Measurements from ENCODE around the gene CD74. TPM values are rescaled to one million over a fixed set of nuclear protein-coding genes. Genes with fewer than 3 reads are reported as not detected.

The CD74 gene
- total and polyA plus RNA-seq, 2 of the 8 experiments (the other 6 are each of a cell fraction or from before 2014, with no cell fraction given): 45.9 to 61.0 TPM

DNA sequence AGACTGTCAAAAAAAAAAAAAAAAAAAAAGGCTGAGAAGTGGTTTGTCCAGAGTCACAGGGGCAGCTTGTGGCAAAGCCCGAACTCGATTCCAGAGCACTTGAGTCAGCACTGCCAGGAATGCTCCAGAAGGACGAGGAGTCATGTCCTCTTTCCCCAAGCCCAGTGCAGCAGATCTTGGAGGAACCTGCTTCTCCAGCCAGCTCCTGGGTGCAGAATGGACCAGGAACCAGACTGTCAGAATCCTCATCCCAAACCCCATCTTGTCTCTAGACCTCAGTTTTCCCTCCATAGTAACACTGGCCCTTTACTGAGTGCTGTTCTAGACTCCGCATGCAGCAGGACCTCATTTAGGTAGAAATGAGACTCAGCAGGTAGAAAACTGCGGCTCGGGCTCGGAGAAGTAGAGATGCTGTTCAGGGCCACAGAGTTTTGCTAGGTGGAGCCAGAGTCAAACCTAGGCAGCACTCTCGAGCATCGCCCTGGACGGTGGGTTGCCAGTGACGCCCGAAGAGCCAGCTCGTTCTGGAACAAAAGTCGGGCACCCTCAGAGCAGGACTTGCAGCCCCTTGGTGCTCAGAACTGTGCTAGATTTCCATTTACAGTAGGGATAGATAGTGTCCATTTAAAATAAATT lies 15.4 kb downstream of the CD74 start:
- Histone ChIP-seq H2BK120ac (replicated peaks; ENCODE audit: low read depth, low read length) (no peak overlapping the region), H3K9me3 (ENCODE audit: insufficient read depth in 2 of 2, low read depth in 1 of 2, low read length in 1 of 2) (no peaks in the 10 kb centered on the region), H3K4me2 (ENCODE audit: insufficient read depth in 1 of 2, low read depth in 2 of 2, low read length in 2 of 2) (no peak overlapping the region), H2AFZ (ENCODE audit: low read length) (no peak overlapping the region), H3K23ac (ENCODE audit: insufficient read length) (no peak overlapping the region), H3K27me3 (replicated peaks in 1 of 4; ENCODE audit: control insufficient read depth in 3 of 4, extremely low read depth in 1 of 4, insufficient read depth in 3 of 4, low read length in 3 of 4) (no peaks in the 10 kb centered on the region), H4K91ac (replicated peaks; ENCODE audit: insufficient read length, low read length) (no peak overlapping the region), H3K4me1 (replicated peaks in 1 of 4; ENCODE audit: control insufficient read depth in 3 of 4, insufficient read depth in 4 of 4, low read length in 3 of 4) (no peaks in the 10 kb centered on the region), H4K5ac (ENCODE audit: insufficient read length, low read depth, low read length) (no peak overlapping the region), H2BK15ac (ENCODE audit: low read length) (no peak overlapping the region), H3K9ac (replicated peaks in 1 of 4; ENCODE audit: extremely low read depth in 1 of 4, low read depth in 3 of 4, low read length in 3 of 4) (no peak overlapping the region), H3K36me3 (ENCODE audit: control insufficient read depth in 2 of 4, insufficient read depth in 4 of 4, low read length in 3 of 4) (peaks cover 46 to 89% (median 76%) of the 10 kb centered on the region in 4 experiments), H3K4me3 (ENCODE audit: extremely low read depth in 1 of 4, insufficient read depth in 2 of 4, low read depth in 3 of 4, low read length in 4 of 4) (no peak overlapping the region), H3K27ac (ENCODE audit: low read depth, low read length) (no peak overlapping the region), H3K79me2 (ENCODE audit: control insufficient read depth in 1 of 2, insufficient read depth in 2 of 2, low read length in 2 of 2) (no peaks in the 10 kb centered on the region), H3K4ac (replicated peaks; ENCODE audit: insufficient read length, low read depth, low read length) (no peak overlapping the region), H2BK12ac (ENCODE audit: low read depth, low read length) (no peak overlapping the region), H4K8ac (ENCODE audit: extremely low read depth, insufficient read depth, low read length) (no peak overlapping the region), H3K79me1 (ENCODE audit: low read depth, low read length) (no peaks in the 10 kb centered on the region), H2BK20ac (ENCODE audit: low read length) (no peak overlapping the region), H3K18ac (ENCODE audit: extremely low read depth, low read length) (no peak overlapping the region), H3K14ac (ENCODE audit: insufficient read length) (no peak overlapping the region), H2BK5ac (ENCODE audit: low read depth, low read length) (no peak overlapping the region), H3K23me2 (ENCODE audit: low read depth, low read length) (no peaks in the 10 kb centered on the region), H3K56ac (replicated peaks; ENCODE audit: insufficient read length, low read depth, low read length) (no peak overlapping the region), H2AK5ac (ENCODE audit: low read depth, low read length) (no peak overlapping the region), H4K20me1 (replicated peaks in 1 of 2; ENCODE audit: control insufficient read depth in 1 of 2, insufficient read depth in 2 of 2, low read length in 2 of 2) (peaks cover 6 to 7% of the 10 kb centered on the region in 2 experiments)
- POLR2A ChIA-PET (ENCODE audit: partially characterized antibody): interaction anchor here (0.6 to 19.1 kb wide), 11 partner anchors 8 to 215 kb away, joined by 3 to 455 read pairs (median 4); partner anchors contain the start of genes CD74, RPS14 and TCOF1
- DNase-seq (ENCODE audit: low read depth in 1 of 2, low spot score in 2 of 2): no peak
- FAIRE-seq: no peak
- WGBS, 2 experiments (ENCODE audit: extremely low coverage in 1 of 2, insufficient coverage in 1 of 2, insufficient read length in 1 of 2, insufficient replicate concordance in 2 of 2, low coverage in 1 of 2, low lambda C conversion rate in 2 of 2, missing lambda C conversion rate in 1 of 2): 92% methylated on average over 14 of the region's 14 CpGs; no CpG with 5 or more reads in 1 of the 2 experiments
- CTCF ChIA-PET (ENCODE audit: partially characterized antibody): interaction anchor here (0.6 to 16.9 kb wide), 23 partner anchors 8 to 352 kb away, joined by 3 to 274 read pairs (median 4); partner anchors contain the start of gene CD74
- TF ChIP-seq RNF2 (IDR thresholded peaks at IDR 0.05; ENCODE audit: borderline replicate concordance, low read depth, low read length, missing control alignments, poor library complexity, severe bottlenecking) (no peak), PHF8 (conservative IDR thresholded peaks at IDR 0.05; ENCODE audit: low read depth, low read length) (no peak), RXRA (IDR thresholded peaks at IDR 0.05; ENCODE audit: insufficient read depth, low read depth, low read length) (no peak), KDM1A (IDR thresholded peaks at IDR 0.05; ENCODE audit: borderline replicate concordance, low read length) (no peak), CHD2 (IDR thresholded peaks at IDR 0.05; ENCODE audit: low read length) (no peak), RAD21 (IDR thresholded peaks at IDR 0.05 in 1 of 2, conservative IDR thresholded peaks at IDR 0.05 in 1 of 2; ENCODE audit: low read depth in 2 of 2, low read length in 2 of 2) (peak in 1 of 2 experiments; percentile 28; a peak in 2 of 4 replicates), CEBPB (IDR thresholded peaks at IDR 0.05; ENCODE audit: low read depth, low read length) (no peak), SAP30 (IDR thresholded peaks at IDR 0.05; ENCODE audit: insufficient read depth, insufficient replicate concordance, low read length) (no peak)
- TF ChIP-seq, protein P1, sequence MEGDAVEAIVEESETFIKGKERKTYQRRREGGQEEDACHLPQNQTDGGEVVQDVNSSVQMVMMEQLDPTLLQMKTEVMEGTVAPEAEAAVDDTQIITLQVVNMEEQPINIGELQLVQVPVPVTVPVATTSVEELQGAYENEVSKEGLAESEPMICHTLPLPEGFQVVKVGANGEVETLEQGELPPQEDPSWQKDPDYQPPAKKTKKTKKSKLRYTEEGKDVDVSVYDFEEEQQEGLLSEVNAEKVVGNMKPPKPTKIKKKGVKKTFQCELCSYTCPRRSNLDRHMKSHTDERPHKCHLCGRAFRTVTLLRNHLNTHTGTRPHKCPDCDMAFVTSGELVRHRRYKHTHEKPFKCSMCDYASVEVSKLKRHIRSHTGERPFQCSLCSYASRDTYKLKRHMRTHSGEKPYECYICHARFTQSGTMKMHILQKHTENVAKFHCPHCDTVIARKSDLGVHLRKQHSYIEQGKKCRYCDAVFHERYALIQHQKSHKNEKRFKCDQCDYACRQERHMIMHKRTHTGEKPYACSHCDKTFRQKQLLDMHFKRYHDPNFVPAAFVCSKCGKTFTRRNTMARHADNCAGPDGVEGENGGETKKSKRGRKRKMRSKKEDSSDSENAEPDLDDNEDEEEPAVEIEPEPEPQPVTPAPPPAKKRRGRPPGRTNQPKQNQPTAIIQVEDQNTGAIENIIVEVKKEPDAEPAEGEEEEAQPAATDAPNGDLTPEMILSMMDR (IDR thresholded peaks at IDR 0.05; ENCODE audit: control extremely low read depth in 1 of 3, insufficient read depth in 1 of 3, low read depth in 1 of 3, low read length in 3 of 3): peak in 1 of 3 experiments; percentile 18; a peak in 2 of 4 replicates
